Testis (tissue), 3 donors: ENCODE results near the gene CTNNA1. TPM values are rescaled to one million over a fixed set of nuclear protein-coding genes. Genes with fewer than 3 reads are reported as not detected.
"Not testable (repeated sequence)": the region's sequence is repeated elsewhere in the genome, so short reads cannot be mapped to it uniquely, and the experiment has no call there.

ENCODE experiments used
- DNase-seq: peaks from one replicate; pipeline ENCODE4 v3.0.0-alpha.2; 2019
- H3K27ac ChIP-seq, 2 donors: fragments of 200-600 bp; sonication (generic); one replicate each; pipeline ENCODE4 v1.5.1; 2019
- H3K27me3 ChIP-seq: fragments of 200-600 bp; sonication (generic); one replicate; pipeline ENCODE4 v1.5.1; 2019
- H3K36me3 ChIP-seq: fragments of 200-600 bp; sonication (generic); one replicate; pipeline ENCODE4 v1.5.1; 2017; ENCODE audit warnings: low read depth; ENCODE audit errors: missing control alignments
- H3K4me1 ChIP-seq: fragments of 200-600 bp; sonication (generic); one replicate; pipeline ENCODE4 v1.5.1; 2019
- H3K4me3 ChIP-seq, 2 donors: fragments of 200-600 bp; sonication (generic); one replicate each; pipeline ENCODE4 v1.5.1; 2017 to 2019
- H3K9me3 ChIP-seq: fragments of 200-600 bp; sonication (generic); one replicate; pipeline ENCODE4 v1.5.1; 2017
- POLR2A ChIP-seq: fragments of 450-650 bp; IDR thresholded peaks from one replicate; pipeline ENCODE4 v1.6.1; 2017; ENCODE audit warnings: antibody characterized with exemption, mild to moderate bottlenecking, moderate library complexity
- WGBS, 2 donors: methylation state at CpG; one replicate each; pipeline ENCODE4 v1.1.5; 2018; 5-methylcytosine and 5-hydroxymethylcytosine counted together
- intact Hi-C: fragments of 100-400 bp; cut with DNase I; formaldehyde crosslinking; loops from one replicate; pipeline ENCODE4 v1.15.1; 2023; ENCODE audit warnings: low total_unique reads
- polyA plus RNA-seq: library from polyadenylated mRNA; stranded (reverse); fragments of 350-450 nt; fragmentation: Illumina TruSeq; extraction: RNeasy Lipid Tissue Mini Kit (QIAGEN cat#74804); gene quantifications from one replicate; pipeline ENCODE4 v1.2.3, GENCODE V29; 2014; ENCODE audit warnings: low read depth, low replicate concordance; ENCODE audit not compliant: insufficient read depth
- total RNA-seq, 2 donors: library from RNA; depleted of rRNA; stranded (reverse); fragments of >200 nt; gene quantifications; one replicate each; pipeline ENCODE4 v1.2.3, GENCODE V29; 2016
- TF ChIP-seq, protein P1 (sequence below), 3 experiments: fragments of 450-650 bp in 2 of 3; fragments of 200-600 bp in 1 of 3; sonication (generic) in 1 of 3; IDR thresholded peaks; one replicate each; pipeline ENCODE4 v1.5.1; 2016 to 2019; ENCODE audit warnings: antibody characterized with exemption in 3 of 3, mild to moderate bottlenecking in 2 of 3, moderate library complexity in 1 of 3

CTNNA1 gene
- total and polyA plus RNA-seq, 3 donors from 2014 or later, result 107 to 154 (median 135) TPM

DNA sequence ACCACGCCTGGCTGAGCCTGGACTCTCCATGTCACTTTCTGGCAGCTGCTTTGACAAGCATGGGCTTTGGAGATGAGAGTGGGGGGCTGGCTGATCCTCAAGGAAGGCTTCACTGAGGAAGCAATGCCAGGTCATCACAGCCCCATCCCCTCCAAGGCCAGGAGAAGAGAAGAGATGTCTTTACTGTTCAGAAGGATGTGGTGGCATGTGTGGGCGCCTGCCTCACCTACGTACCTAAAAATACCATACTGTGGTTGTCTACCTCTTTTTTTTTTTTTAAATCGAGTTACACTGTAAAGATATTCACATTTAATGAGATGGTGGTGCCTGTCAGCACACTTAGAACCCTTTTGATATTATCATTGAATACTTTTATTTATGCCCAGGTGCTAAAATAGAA, 26.4 kb upstream of the CTNNA1 start:
- no peaks in the 10 kb centered on the region for H3K27me3 ChIP-seq
- H3K4me3 ChIP-seq, result no peak overlapping the region
- peaks cover 2% of the 10 kb centered on the region for H3K4me1 ChIP-seq
- DNase-seq, result no peak
- TF ChIP-seq, protein P1, sequence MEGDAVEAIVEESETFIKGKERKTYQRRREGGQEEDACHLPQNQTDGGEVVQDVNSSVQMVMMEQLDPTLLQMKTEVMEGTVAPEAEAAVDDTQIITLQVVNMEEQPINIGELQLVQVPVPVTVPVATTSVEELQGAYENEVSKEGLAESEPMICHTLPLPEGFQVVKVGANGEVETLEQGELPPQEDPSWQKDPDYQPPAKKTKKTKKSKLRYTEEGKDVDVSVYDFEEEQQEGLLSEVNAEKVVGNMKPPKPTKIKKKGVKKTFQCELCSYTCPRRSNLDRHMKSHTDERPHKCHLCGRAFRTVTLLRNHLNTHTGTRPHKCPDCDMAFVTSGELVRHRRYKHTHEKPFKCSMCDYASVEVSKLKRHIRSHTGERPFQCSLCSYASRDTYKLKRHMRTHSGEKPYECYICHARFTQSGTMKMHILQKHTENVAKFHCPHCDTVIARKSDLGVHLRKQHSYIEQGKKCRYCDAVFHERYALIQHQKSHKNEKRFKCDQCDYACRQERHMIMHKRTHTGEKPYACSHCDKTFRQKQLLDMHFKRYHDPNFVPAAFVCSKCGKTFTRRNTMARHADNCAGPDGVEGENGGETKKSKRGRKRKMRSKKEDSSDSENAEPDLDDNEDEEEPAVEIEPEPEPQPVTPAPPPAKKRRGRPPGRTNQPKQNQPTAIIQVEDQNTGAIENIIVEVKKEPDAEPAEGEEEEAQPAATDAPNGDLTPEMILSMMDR (IDR thresholded peaks at IDR 0.05), result no peak
- TF ChIP-seq POLR2A, result no peak
- H3K27ac ChIP-seq, result no peak overlapping the region
- H3K9me3 ChIP-seq, result no peaks in the 10 kb centered on the region
- H3K36me3 ChIP-seq, result no peaks in the 10 kb centered on the region
- WGBS, 2 donors, result 88 to 93% methylated on average over 3 to 4 of the region's 4 CpGs
- intact Hi-C loops, result no loop called here

DNA sequence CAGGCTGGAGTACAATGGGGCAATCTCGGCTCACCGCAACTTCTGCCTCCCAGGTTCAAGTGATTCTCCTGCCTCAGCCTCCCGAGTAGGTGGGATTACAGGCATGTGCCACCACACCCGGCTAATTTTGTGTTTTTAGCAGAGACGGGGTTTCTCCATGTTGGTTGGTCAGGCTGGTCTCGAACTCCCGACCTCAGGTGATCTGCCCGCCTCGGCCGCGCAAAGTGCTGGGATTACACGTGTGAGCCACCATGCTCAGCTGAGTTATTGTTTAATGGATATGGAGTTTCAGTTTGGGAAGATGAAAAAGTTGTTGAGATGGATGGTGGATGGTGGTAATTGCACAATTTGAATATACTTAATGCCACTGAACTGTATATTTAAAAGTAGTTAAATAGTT, 22.7 kb upstream of the CTNNA1 start:
- H3K4me3 ChIP-seq, H3K27ac ChIP-seq, H3K36me3 ChIP-seq, H3K27me3 ChIP-seq, H3K4me1 ChIP-seq, H3K9me3 ChIP-seq, DNase-seq, intact Hi-C loops: not testable (repeated sequence)
- WGBS, 2 donors, result 85 to 88% methylated on average over 12 of the region's 12 CpGs

DNA sequence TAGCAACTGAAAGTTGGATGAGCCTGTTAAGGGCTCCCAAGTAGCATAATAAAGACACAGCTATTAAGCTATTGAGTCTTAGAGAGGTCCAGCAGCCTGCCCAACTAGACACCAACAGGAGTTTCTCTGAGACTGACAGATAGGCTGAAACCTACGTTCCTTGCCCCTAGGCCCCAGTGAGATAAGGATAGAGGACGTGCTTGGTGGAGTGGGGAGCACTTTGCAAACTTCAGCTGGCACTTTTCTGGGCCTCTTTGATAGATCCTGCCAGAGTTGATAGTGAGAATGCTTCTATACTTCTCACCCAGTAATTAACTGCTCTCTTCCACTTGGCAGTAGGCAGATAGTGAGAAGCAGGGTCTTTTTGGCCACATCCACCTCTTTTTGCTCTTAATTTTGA, 20.8 kb upstream of the CTNNA1 start:
- 46 to 94% methylated on average over 2 of the region's 2 CpGs for WGBS, 2 donors
- intact Hi-C loops, result no loop called here
- Histone ChIP-seq H3K27me3 (no peaks in the 10 kb centered on the region), H3K4me1 (no peaks in the 10 kb centered on the region), H3K27ac (no peak overlapping the region), H3K4me3 (no peak overlapping the region), H3K9me3 (no peaks in the 10 kb centered on the region), H3K36me3 (no peaks in the 10 kb centered on the region)
- DNase-seq, result no peak
- TF ChIP-seq, protein P1 (IDR thresholded peaks at IDR 0.05), result no peak
- no peak for TF ChIP-seq POLR2A

DNA sequence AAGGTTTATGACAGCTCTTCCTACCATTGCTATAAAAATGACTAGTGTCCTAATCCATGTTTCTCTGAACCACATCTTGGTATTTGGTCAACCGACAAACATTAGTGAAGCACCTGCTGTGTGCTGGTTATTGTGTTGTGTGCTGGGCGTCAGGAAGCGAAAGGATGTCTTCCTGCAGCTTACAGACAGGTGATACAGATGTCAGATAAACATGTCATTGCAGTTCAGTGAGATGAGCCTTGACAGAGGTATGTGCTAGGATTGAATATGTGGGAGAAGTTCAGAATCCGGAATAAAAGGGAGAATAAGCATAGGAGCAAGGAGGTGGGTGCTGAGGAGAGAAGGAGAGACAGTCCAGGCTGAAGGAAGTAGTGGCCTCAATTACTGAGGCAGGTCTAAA, 20.3 kb upstream of the CTNNA1 start:
- H3K4me3 ChIP-seq, result no peak overlapping the region
- no peaks in the 10 kb centered on the region for H3K9me3 ChIP-seq
- no peak overlapping the region for H3K27ac ChIP-seq
- intact Hi-C loops, result no loop called here
- DNase-seq, result no peak
- H3K36me3 ChIP-seq, result no peaks in the 10 kb centered on the region
- WGBS, 2 donors, result 87 to 96% methylated on average over 4 of the region's 4 CpGs
- no peaks in the 10 kb centered on the region for H3K27me3 ChIP-seq
- H3K4me1 ChIP-seq, result no peaks in the 10 kb centered on the region
- no peak for TF ChIP-seq POLR2A
- TF ChIP-seq, protein P1 (IDR thresholded peaks at IDR 0.05), result no peak

DNA sequence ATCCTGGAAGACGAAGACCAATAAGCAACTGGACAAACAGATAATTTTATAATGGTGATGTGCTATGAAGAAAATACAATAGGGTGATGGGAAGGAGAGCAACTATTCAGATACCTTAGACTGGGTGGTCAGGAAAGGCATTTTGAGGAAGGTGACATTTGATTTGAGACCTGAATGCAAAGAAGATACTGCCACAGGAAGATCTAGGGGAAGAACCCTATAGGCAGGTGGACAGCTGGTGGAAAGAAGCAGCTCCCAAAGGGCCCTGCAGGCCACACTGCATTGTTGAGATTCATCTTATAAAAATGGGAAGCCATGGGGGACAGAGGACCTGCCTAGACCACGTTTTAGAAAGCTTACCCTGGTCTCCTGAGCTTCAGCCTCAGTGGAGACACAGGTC, 19.7 kb upstream of the CTNNA1 start:
- intact Hi-C loops, result no loop called here
- H3K27me3 ChIP-seq, result no peaks in the 10 kb centered on the region
- H3K4me1 ChIP-seq, result no peaks in the 10 kb centered on the region
- H3K9me3 ChIP-seq, result no peaks in the 10 kb centered on the region
- DNase-seq, result no peak
- H3K36me3 ChIP-seq, result no peaks in the 10 kb centered on the region
- TF ChIP-seq POLR2A, result no peak
- TF ChIP-seq, protein P1 (IDR thresholded peaks at IDR 0.05), result no peak
- 77 to 78% methylated on average over 2 of the region's 2 CpGs for WGBS, 2 donors
- H3K4me3 ChIP-seq, result no peak overlapping the region
- H3K27ac ChIP-seq, result no peak overlapping the region
